IMR-90 (cell line): ENCODE results near the gene OR2H1. TPM values are rescaled to one million over a fixed set of nuclear protein-coding genes. Genes with fewer than 3 reads are reported as not detected.
"Not testable (repeated sequence)": the region's sequence is repeated elsewhere in the genome, so short reads cannot be mapped to it uniquely, and the experiment has no call there.

Experiments used
- ATAC-seq: fragments of 200-7000 bp; cut with Tn5 transposase; 2 replicates; pipeline ENCODE4 v1.9.1; 2020; ENCODE audit warnings: low read depth, mild to moderate bottlenecking, moderate library complexity
- BruUV-seq: library from RNA; stranded (reverse); fragments of 400-500 nt; replicated peaks from 2 replicates; lab custom pipeline; 2021; lab: Mats Ljungman, UMichigan
- CTCF ChIA-PET: fragments of 300-600 bp; formaldehyde crosslinking; extraction: SDS; loops from one replicate; lab custom pipeline; 2021; ENCODE audit warnings: antibody characterized with exemption; lab: Yijun Ruan, JAX
- POLR2A ChIA-PET: fragments of 300-600 bp; sonication (Branson Sonifier 250); formaldehyde crosslinking; loops from one replicate; lab custom pipeline; 2022; ENCODE audit warnings: antibody characterized with exemption; ENCODE audit not compliant: unreplicated experiment; lab: Charles Lee
- DNase-seq: peaks from one replicate; pipeline ENCODE4 v3.0.0; 2013
- H2AFZ ChIP-seq: replicated peaks from 2 replicates; pipeline ENCODE3; 2013; ENCODE audit warnings: low read length, mild to moderate bottlenecking; ENCODE audit not compliant: poor library complexity
- H2AK5ac ChIP-seq: 2 replicates; pipeline ENCODE4 v1.6.1; 2013; ENCODE audit warnings: low read depth, low read length, inconsistent platforms
- H2AK9ac ChIP-seq: replicated peaks from 2 replicates; pipeline ENCODE3; 2013; ENCODE audit warnings: mild to moderate bottlenecking, low read depth, low read length, moderate library complexity; ENCODE audit not compliant: poor library complexity
- H2BK120ac ChIP-seq: 2 replicates; pipeline ENCODE4 v1.6.1; 2013; ENCODE audit warnings: low read depth, low read length, inconsistent platforms
- H2BK15ac ChIP-seq: 3 replicates; pipeline ENCODE4 v1.6.1; 2013; ENCODE audit warnings: low read depth, low read length, inconsistent platforms
- H2BK20ac ChIP-seq: 2 replicates; pipeline ENCODE4 v1.6.1; 2013; ENCODE audit warnings: low read depth, mild to moderate bottlenecking, inconsistent platforms, low read length, moderate library complexity
- H2BK5ac ChIP-seq: 2 replicates; pipeline ENCODE4 v1.6.1; 2013; ENCODE audit warnings: mild to moderate bottlenecking, low read depth, low read length, inconsistent platforms; ENCODE audit not compliant: poor library complexity, severe bottlenecking
- H3K14ac ChIP-seq: replicated peaks from 2 replicates; pipeline ENCODE4 v1.6.1; 2013; ENCODE audit warnings: low read depth, low read length, inconsistent platforms
- H3K18ac ChIP-seq: 2 replicates; pipeline ENCODE4 v1.6.1; 2013; ENCODE audit warnings: low read depth, low read length, control low read depth
- H3K23ac ChIP-seq: 2 replicates; pipeline ENCODE4 v1.6.1; 2013; ENCODE audit warnings: low read depth, low read length, inconsistent platforms
- H3K27ac ChIP-seq: 2 replicates; pipeline ENCODE4 v1.5.1; 2013; ENCODE audit warnings: mild to moderate bottlenecking, control low read depth, low read length; ENCODE audit not compliant: insufficient read depth
- H3K27me3 ChIP-seq: 2 replicates; pipeline ENCODE4 v1.6.1; 2013; ENCODE audit warnings: low read length; ENCODE audit not compliant: control insufficient read depth, insufficient read depth
- H3K36me3 ChIP-seq: 2 replicates; pipeline ENCODE4 v1.6.1; 2013; ENCODE audit warnings: low read length, mixed read lengths; ENCODE audit not compliant: control insufficient read depth, insufficient read depth
- H3K4ac ChIP-seq: 2 replicates; pipeline ENCODE4 v1.6.1; 2013; ENCODE audit warnings: low read depth, low read length, inconsistent platforms
- H3K4me1 ChIP-seq: 2 replicates; pipeline ENCODE4 v1.6.1; 2013; ENCODE audit warnings: low read length, mixed read lengths; ENCODE audit not compliant: control insufficient read depth, insufficient read depth
- H3K4me2 ChIP-seq: 2 replicates; pipeline ENCODE4 v1.6.1; 2013; ENCODE audit warnings: low read depth, mild to moderate bottlenecking, control low read depth, low read length, moderate library complexity
- H3K4me3 ChIP-seq: 2 replicates; pipeline ENCODE4 v1.5.1; 2013; ENCODE audit warnings: low read depth, mild to moderate bottlenecking, control low read depth, low read length, moderate library complexity; ENCODE audit not compliant: insufficient read depth
- H3K56ac ChIP-seq: 2 replicates; pipeline ENCODE4 v1.6.1; 2013; ENCODE audit warnings: low read length, inconsistent platforms; ENCODE audit not compliant: insufficient read depth; ENCODE audit errors: extremely low read depth
- H3K79me1 ChIP-seq, 2 experiments: 2 replicates each; pipeline ENCODE4 v1.6.1; 2013; ENCODE audit warnings: low read length in 2 of 2, inconsistent platforms in 1 of 2, low read depth in 1 of 2
- H3K9ac ChIP-seq: 2 replicates; pipeline ENCODE4 v1.6.1; 2013; ENCODE audit warnings: low read depth, low read length, control low read depth
- H3K9me1 ChIP-seq: 2 replicates; pipeline ENCODE4 v1.6.1; 2013; ENCODE audit warnings: low read length, inconsistent platforms; ENCODE audit not compliant: insufficient read depth
- H3K9me3 ChIP-seq: 2 replicates; pipeline ENCODE4 v1.6.1; 2013; ENCODE audit warnings: low read length; ENCODE audit not compliant: control insufficient read depth, insufficient read depth
- H4K20me1 ChIP-seq: 2 replicates; pipeline ENCODE4 v1.6.1; 2013; ENCODE audit warnings: low read length, inconsistent platforms; ENCODE audit not compliant: insufficient read depth
- H4K5ac ChIP-seq: 2 replicates; pipeline ENCODE4 v1.6.1; 2013; ENCODE audit warnings: mild to moderate bottlenecking, low read depth, low read length, control low read depth
- H4K8ac ChIP-seq, 2 experiments: 2 replicates each; pipeline ENCODE4 v1.6.1; 2013; ENCODE audit warnings: low read depth in 2 of 2, low read length in 2 of 2, control low read depth in 1 of 2, inconsistent platforms in 1 of 2
- H4K91ac ChIP-seq: 2 replicates; pipeline ENCODE4 v1.6.1; 2013; ENCODE audit warnings: low read depth, low read length, inconsistent platforms; ENCODE audit not compliant: insufficient read depth
- FOS ChIP-seq: fragments of 150-350 bp; IDR thresholded peaks from 2 replicates; pipeline ENCODE4 v1.6.1; 2016; ENCODE audit warnings: low read depth, low read length
- POLR2A ChIP-seq: IDR thresholded peaks from 2 replicates; pipeline ENCODE4 v1.6.1; 2012; ENCODE audit warnings: mild to moderate bottlenecking, low read depth, low read length
- RAD21 ChIP-seq: IDR thresholded peaks from 2 replicates; pipeline ENCODE4 v1.6.1; 2012; ENCODE audit warnings: low read length, improper control_type of control experiment
- RCOR1 ChIP-seq: IDR thresholded peaks from 2 replicates; pipeline ENCODE4 v1.6.1; 2012; ENCODE audit warnings: mild to moderate bottlenecking, low read length, improper control_type of control experiment; ENCODE audit not compliant: insufficient replicate concordance
- USF2 ChIP-seq: fragments of 150-350 bp; IDR thresholded peaks from 2 replicates; pipeline ENCODE4 v1.6.1; 2017; ENCODE audit warnings: mild to moderate bottlenecking, antibody characterized with exemption, low read length, low read depth
- WGBS, 2 experiments: methylation state at CpG; one replicate each; pipeline versions ENCODE4 v1.1.5 to v1.1.7; 2013; ENCODE audit warnings: missing lambda C conversion rate in 2 of 2; ENCODE audit not compliant: insufficient read length in 1 of 2; ENCODE audit errors: extremely low coverage in 2 of 2; 5-methylcytosine and 5-hydroxymethylcytosine counted together
- dilution Hi-C: fragments of 300-500 bp; cut with HindIII; formaldehyde crosslinking; loops from one replicate; pipeline ENCODE4 v1.14.3; 2018; ENCODE audit warnings: low sequenced_read_pairs; ENCODE audit not compliant: unreplicated experiment
- in situ Hi-C: fragments of 300-500 bp; cut with MboI; formaldehyde crosslinking; loops from 3 replicates; pipeline ENCODE4 v1.14.3; 2019; ENCODE audit warnings: low sequenced_read_pairs, inconsistent platforms, mixed read lengths
- intact Hi-C: fragments of 100-400 bp; cut with micrococcal nuclease; formaldehyde crosslinking; loops from 2 replicates; pipeline ENCODE4 v1.10.0; 2022
- polyA plus RNA-seq, 3 experiments: library from polyadenylated mRNA; depleted of rRNA; stranded (reverse); fragments of >200 nt; gene quantifications; 2 replicates each; pipeline ENCODE4 v1.2.3, GENCODE V29; 2012; ENCODE audit warnings: low replicate concordance in 1 of 3
- total RNA-seq: library from RNA; depleted of rRNA; stranded (reverse); fragments of >200 nt; gene quantifications from 2 replicates; pipeline ENCODE4 v1.2.3, GENCODE V29; 2012

OR2H1 gene
- total and polyA plus RNA-seq, 2 of the 4 experiments (the other 2 are of a cell fraction): not detected

GRCh38 chr6:29442719-29443118 is 14.2 kb upstream of the OR2H1 start:
- H3K56ac ChIP-seq: no peak overlapping the region
- H4K5ac ChIP-seq: no peak overlapping the region
- H3K36me3 ChIP-seq: no peaks in the 10 kb centered on the region
- no peak overlapping the region for H4K8ac ChIP-seq
- in situ Hi-C loops: no loop called here
- dilution Hi-C loops: no loop called here
- H3K27ac ChIP-seq: no peak overlapping the region
- POLR2A ChIA-PET: no interaction called here
- no peaks in the 10 kb centered on the region for H3K79me1 ChIP-seq
- H3K23ac ChIP-seq: no peak overlapping the region
- H3K9ac ChIP-seq: no peak overlapping the region
- no peak overlapping the region for H3K14ac ChIP-seq
- no peak overlapping the region for H3K4ac ChIP-seq
- no peak overlapping the region for H3K4me2 ChIP-seq
- no peak for TF ChIP-seq RCOR1
- no peak for TF ChIP-seq FOS
- TF ChIP-seq POLR2A: no peak
- TF ChIP-seq USF2: no peak
- TF ChIP-seq RAD21: no peak
- intact Hi-C loops: no loop called here
- H2BK5ac ChIP-seq: no peak overlapping the region
- H3K9me1 ChIP-seq: no peaks in the 10 kb centered on the region
- H2AK9ac ChIP-seq: no peak overlapping the region
- no peak overlapping the region for H4K91ac ChIP-seq
- no peak for DNase-seq
- no TSS peak for BruUV-seq
- no peak overlapping the region for H2BK20ac ChIP-seq
- H2AK5ac ChIP-seq: no peak overlapping the region
- no CpG with 5 or more reads among the region's 1 CpG for WGBS, 2 experiments
- H2BK15ac ChIP-seq: no peak overlapping the region
- no peaks in the 10 kb centered on the region for H3K27me3 ChIP-seq
- no peaks in the 10 kb centered on the region for H3K4me1 ChIP-seq
- ATAC-seq: no peak
- no peak overlapping the region for H2BK120ac ChIP-seq
- H2AFZ ChIP-seq: no peak overlapping the region
- CTCF ChIA-PET: no interaction called here
- peaks cover 14% of the 10 kb centered on the region for H3K9me3 ChIP-seq
- no peak overlapping the region for H3K18ac ChIP-seq
- no peak overlapping the region for H3K4me3 ChIP-seq
- no peaks in the 10 kb centered on the region for H4K20me1 ChIP-seq

GRCh38 chr6:29444031-29444430 is 12.9 kb upstream of the OR2H1 start:
- DNase-seq, H3K9me1 ChIP-seq, H3K79me1 ChIP-seq, H2BK120ac ChIP-seq, H3K36me3 ChIP-seq, H3K9ac ChIP-seq, H3K4ac ChIP-seq, H4K8ac ChIP-seq, CTCF ChIA-PET, H3K4me3 ChIP-seq, H3K23ac ChIP-seq, H3K18ac ChIP-seq, H3K14ac ChIP-seq, H3K56ac ChIP-seq, H3K4me2 ChIP-seq, H4K5ac ChIP-seq, H2AFZ ChIP-seq, H2BK20ac ChIP-seq, H2AK9ac ChIP-seq, in situ Hi-C loops, H4K20me1 ChIP-seq, H3K27ac ChIP-seq, dilution Hi-C loops, H4K91ac ChIP-seq, ATAC-seq, POLR2A ChIA-PET, intact Hi-C loops, H3K4me1 ChIP-seq, H3K27me3 ChIP-seq, H2BK15ac ChIP-seq, H2BK5ac ChIP-seq, BruUV-seq, H2AK5ac ChIP-seq: not testable (repeated sequence)
- H3K9me3 ChIP-seq: peaks cover 14% of the 10 kb centered on the region
- WGBS, 2 experiments: no CpG with 5 or more reads among the region's 1 CpG
